Right cardiac atrium (tissue), 5 donors: ENCODE data around the gene RIN3. TPM values are rescaled to one million over a fixed set of nuclear protein-coding genes. Genes with fewer than 3 reads are reported as not detected.
A peak's percentile ranks its signal among the peaks of the same experiment; 100 is the strongest.

Source experiments
- ATAC-seq, 2 donors: fragments of 200-7000 bp; cut with Tn5 transposase; one replicate each; pipeline versions ENCODE4 v1.8.0 to v1.9.1; 2020; ENCODE audit warnings: moderate library complexity in 2 of 2, mild to moderate bottlenecking in 1 of 2
- DNase-seq, 3 donors: peaks; one replicate each; pipeline ENCODE4 v3.0.0-alpha.2; 2020
- H3K27ac ChIP-seq: one replicate; pipeline ENCODE4 v1.5.1; 2013; ENCODE audit warnings: mild to moderate bottlenecking, low read length, control low read depth, moderate library complexity
- H3K27me3 ChIP-seq: one replicate; pipeline ENCODE4 v1.6.1; 2013; ENCODE audit not compliant: control insufficient read depth, insufficient read depth
- H3K4me1 ChIP-seq: one replicate; pipeline ENCODE4 v1.6.1; 2013; ENCODE audit warnings: low read length; ENCODE audit not compliant: control insufficient read depth, insufficient read depth
- H3K4me3 ChIP-seq: one replicate; pipeline ENCODE4 v1.5.1; 2013; ENCODE audit warnings: low read length, control low read depth
- H3K9me3 ChIP-seq: one replicate; pipeline ENCODE4 v1.6.1; 2013; ENCODE audit warnings: low read length; ENCODE audit not compliant: control insufficient read depth
- WGBS: extraction: QIAGEN DNeasy Blood & Tissue Kit; methylation state at CpG from one replicate; pipeline ENCODE4 v1.1.7; 2013; 5-methylcytosine and 5-hydroxymethylcytosine counted together
- intact Hi-C, 4 donors: fragments of 100-400 bp; cut with DNase I; formaldehyde crosslinking; loops; one replicate each; pipeline versions ENCODE4 v1.11.0 to v1.14.0; 2022 to 2023
- polyA plus RNA-seq: library from polyadenylated mRNA; stranded (reverse); fragments of 200-250 nt; gene quantifications from one replicate; pipeline ENCODE4 v1.2.3, GENCODE V29; 2013
- total RNA-seq, 4 donors: library from RNA; stranded (reverse); fragmentation: NEBNext Ultra II Directional; extraction: Animal tissue kit (Norgen Biotek cat#: 25700); gene quantifications; one replicate each; pipeline ENCODE4 v1.2.1, GENCODE V29; 2021
- donor health status: healthy with polysubstance abuse.
- donor health status: DM: no; HTN: yes; CAD: no.
- donor health status: DM: no; HTN: no; CAD: no.
- donor health status: DM: no; HTN: yes; CAD: no; lungs with severe emphysema.
- donor health status: DM: yes; HTN: yes; CAD: no.

The RIN3 gene
- total and polyA plus RNA-seq, 5 donors: 7.5 to 15.2 (median 14.2) TPM

DNA sequence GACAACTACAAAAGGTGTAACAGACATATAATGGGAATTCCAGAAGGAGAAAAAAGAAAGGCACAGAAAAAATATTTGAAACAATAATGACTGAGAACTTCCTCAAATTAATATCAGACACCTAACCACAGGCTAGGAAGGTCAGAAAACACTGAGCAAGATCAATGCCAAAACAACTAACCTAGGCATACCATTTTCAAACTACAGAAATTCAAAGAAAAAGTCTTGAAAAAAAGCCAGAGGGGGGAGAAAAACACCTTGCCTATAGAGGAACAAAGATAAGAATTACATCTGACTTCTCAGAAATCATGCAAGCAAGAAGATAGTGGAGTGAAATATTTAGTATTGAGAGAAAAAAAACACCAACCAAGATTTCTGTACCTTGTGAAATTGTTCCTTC, 77.8 kb downstream of the RIN3 start:
- DNase-seq: no peak
- H3K9me3 ChIP-seq: no peaks in the 10 kb centered on the region
- no peak overlapping the region for H3K4me3 ChIP-seq
- H3K27ac ChIP-seq: no peak overlapping the region
- no peak for ATAC-seq
- intact Hi-C loops: no loop called here
- no peaks in the 10 kb centered on the region for H3K27me3 ChIP-seq
- H3K4me1 ChIP-seq: peaks cover 2% of the 10 kb centered on the region

GRCh38 chr14:92595267-92595666, 81.7 kb downstream of the RIN3 start:
- Histone ChIP-seq H3K27ac (no peak overlapping the region), H3K9me3 (no peaks in the 10 kb centered on the region), H3K4me3 (no peak overlapping the region), H3K4me1 (no peaks in the 10 kb centered on the region), H3K27me3 (no peaks in the 10 kb centered on the region)
- intact Hi-C loops: no loop called here
- ATAC-seq (no peak), DNase-seq (no peak)
- 93% methylated on average over 3 of the region's 3 CpGs for WGBS

- Histone ChIP-seq H3K9me3 (no peaks in the 10 kb centered on the region), H3K4me1 (no peaks in the 10 kb centered on the region), H3K27ac (no peak overlapping the region), H3K27me3 (no peaks in the 10 kb centered on the region), H3K4me3 (no peak overlapping the region)
- no peak for DNase-seq
- intact Hi-C loops: no loop called here
- ATAC-seq: no peak
- WGBS: 77% methylated on average over 9 of the region's 9 CpGs
These were observed 82.8 kb downstream of the RIN3 start for GRCh38 chr14:92596331-92596907.

- Histone ChIP-seq H3K4me1 (peaks cover 4% of the 10 kb centered on the region), H3K4me3 (no peak overlapping the region), H3K27ac (no peak overlapping the region), H3K9me3 (no peaks in the 10 kb centered on the region), H3K27me3 (no peaks in the 10 kb centered on the region)
- DNase-seq (no peak), ATAC-seq (no peak)
- WGBS: 88% methylated on average over 4 of the region's 4 CpGs
- intact Hi-C loops: no loop called here
These were observed 84.6 kb downstream of the RIN3 start for GRCh38 chr14:92597906-92598905.

DNA sequence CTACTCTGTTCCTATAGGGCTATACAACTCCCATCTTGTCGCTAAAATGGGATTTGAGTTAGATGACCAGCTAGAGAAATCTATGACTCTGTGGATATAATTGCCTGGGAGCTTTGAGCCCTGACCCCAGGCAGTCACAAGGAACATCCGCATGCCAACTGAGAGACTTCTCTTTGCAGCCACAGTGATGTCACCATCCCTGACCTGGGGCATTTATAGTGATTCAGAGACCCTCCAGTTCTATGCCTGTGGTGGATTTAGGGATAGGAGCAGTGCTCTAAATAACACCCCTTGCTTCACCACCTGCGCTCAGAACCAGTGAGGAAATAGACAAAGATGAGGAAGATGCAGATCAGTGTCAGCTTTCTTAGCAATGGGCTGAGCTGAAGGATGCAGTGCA, 86.2 kb downstream of the RIN3 start:
- no peak overlapping the region for H3K4me3 ChIP-seq
- H3K27me3 ChIP-seq: no peaks in the 10 kb centered on the region
- peaks cover 4% of the 10 kb centered on the region for H3K4me1 ChIP-seq
- WGBS: 88% methylated on average over 3 of the region's 3 CpGs
- no peak for DNase-seq
- no peak overlapping the region for H3K27ac ChIP-seq
- ATAC-seq: no peak
- H3K9me3 ChIP-seq: no peaks in the 10 kb centered on the region
- intact Hi-C loops: no loop called here

DNA sequence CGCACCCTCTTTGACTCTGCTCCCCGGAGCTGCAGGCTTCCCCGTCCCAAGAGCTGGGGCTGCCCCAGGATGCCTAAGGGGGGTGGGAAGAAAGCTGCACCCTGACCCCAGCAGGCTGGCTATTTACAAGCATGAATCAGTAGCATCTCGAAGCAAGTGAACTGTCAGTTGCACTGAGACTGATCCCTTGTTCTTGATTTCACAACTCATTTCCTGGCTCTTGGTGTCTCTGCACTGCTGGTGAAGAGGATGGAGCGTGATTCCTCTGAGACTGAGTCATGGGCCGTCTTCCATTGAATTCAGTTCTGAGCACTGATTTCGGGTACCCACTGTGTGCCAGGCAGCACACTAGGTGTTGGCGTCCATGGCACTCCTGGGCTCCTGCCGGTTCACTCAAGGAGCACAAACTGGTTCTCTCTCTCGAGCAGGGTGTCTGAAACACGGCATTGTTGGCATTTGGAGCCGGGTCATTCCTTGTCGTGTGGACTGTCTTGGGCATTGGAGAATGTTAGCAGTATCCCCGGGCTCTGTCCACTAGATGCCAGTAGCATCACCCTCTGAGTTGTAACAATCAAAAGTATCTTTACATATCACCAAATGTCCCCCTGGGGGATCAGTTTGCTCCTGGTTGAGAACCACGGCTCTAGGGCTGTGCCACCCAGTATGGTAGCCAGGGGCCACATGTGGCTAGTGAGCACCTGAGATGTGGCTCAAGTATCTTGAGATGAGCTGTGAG, 86.9 kb downstream of the RIN3 start:
- intact Hi-C loops: no loop called here
- DNase-seq (no peak), ATAC-seq (peak in 1 of 2 donors; percentile 13)
- Histone ChIP-seq H3K27ac (no peak overlapping the region), H3K9me3 (no peaks in the 10 kb centered on the region), H3K4me3 (no peak overlapping the region), H3K4me1 (peaks cover 4% of the 10 kb centered on the region), H3K27me3 (no peaks in the 10 kb centered on the region)
- WGBS: 75% methylated on average over 15 of the region's 15 CpGs

DNA sequence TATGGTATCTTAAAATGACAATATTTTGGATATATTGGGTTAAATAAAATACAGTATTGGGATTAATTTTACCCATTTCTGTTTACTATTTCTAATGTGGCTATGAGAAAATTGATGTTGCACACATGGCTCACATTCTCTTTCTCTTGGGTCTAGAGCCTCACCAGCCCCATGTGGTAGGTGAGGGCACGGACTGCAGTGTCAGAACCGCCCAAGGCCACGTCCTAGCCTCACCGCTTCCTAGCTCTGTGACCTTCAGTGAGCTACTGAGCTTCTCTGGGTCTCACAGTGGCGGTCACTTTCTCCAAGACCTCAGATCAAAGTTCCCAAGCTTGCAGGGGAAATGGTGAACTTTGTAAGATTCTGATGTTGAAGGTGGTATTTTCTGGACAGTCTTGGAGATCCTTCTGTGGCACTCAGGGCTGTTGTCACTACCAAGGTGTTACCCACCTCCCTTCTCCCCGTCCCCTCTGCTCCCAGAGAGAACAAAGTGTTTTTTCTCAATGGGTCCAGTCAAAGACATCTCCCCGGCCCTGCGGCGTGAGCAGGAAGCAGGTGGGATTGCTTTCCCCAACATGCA, 87.6 kb downstream of the RIN3 start:
- intact Hi-C loops: no loop called here
- Histone ChIP-seq H3K4me3 (no peak overlapping the region), H3K27ac (no peak overlapping the region), H3K4me1 (peaks cover 4% of the 10 kb centered on the region), H3K27me3 (no peaks in the 10 kb centered on the region), H3K9me3 (no peaks in the 10 kb centered on the region)
- DNase-seq (no peak), ATAC-seq (no peak)
- 87% methylated on average over 9 of the region's 9 CpGs for WGBS

- WGBS: 68% methylated on average over 10 of the region's 10 CpGs
- H3K27me3 ChIP-seq: no peaks in the 10 kb centered on the region
- peaks cover 4% of the 10 kb centered on the region for H3K4me1 ChIP-seq
- no peak overlapping the region for H3K27ac ChIP-seq
- H3K9me3 ChIP-seq: no peaks in the 10 kb centered on the region
- DNase-seq (no peak), ATAC-seq (peak; percentile 14 to 18)
- intact Hi-C loops: no loop called here
- no peak overlapping the region for H3K4me3 ChIP-seq
These were observed 88.3 kb downstream of the RIN3 start for GRCh38 chr14:92601757-92602417.

DNA sequence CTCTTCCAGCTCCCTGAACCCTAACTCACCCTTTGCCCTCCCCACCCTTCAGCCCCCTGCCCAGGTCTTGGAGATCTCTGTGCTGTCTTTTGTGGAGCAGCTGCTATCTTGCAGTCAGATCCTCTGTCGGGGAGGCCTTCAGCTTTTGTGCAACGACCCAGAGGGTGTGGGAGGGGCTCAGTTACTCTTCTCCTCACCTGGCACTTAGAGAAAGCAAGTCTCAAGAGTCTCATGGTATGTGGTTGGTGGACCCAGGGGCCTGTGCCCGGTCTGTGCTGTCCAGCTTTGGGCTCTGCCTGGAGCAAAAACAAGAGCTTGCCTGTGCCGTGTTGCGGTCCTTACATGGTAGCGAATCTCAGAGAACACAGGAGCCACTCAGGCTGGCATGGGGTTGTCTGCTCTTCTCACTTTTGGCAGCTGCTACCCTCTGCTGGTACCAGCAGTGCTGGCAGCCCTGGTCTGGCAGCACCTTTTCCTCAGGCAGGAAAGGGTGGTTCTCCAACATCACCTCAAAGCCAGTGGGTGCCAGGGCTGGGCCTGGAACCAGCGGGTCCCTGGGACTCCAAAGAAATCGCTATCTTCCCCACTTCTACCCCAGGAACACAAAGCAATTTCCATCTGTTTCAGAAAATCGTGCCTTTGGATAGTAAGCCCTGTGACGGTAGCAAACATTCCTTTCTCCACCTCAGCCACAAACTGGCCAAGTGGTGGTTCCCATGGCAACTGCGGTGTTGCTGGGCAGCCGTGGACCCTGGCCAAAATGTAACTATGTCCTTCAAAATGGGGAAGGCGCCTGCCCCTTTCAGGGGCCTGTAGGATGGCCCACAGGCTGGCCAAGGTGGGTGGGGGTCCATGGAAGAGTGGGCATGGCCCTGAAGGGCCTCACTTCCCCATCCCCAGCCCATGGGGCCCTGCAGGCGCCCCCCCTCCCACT, 90.0 kb downstream of the RIN3 start:
- Histone ChIP-seq H3K27ac (no peak overlapping the region), H3K9me3 (no peaks in the 10 kb centered on the region), H3K4me1 (peaks cover 4% of the 10 kb centered on the region), H3K27me3 (no peaks in the 10 kb centered on the region), H3K4me3 (no peak overlapping the region)
- DNase-seq (peak in 2 of 3 donors; percentile 64 to 70), ATAC-seq (peak; percentile 82 to 87)
- 59% methylated on average over 14 of the region's 14 CpGs for WGBS
- intact Hi-C loops: no loop called here
